Right lung (tissue), 5 donors: Measurements from ENCODE around the gene NKX1-2. TPM values are rescaled to one million over a fixed set of nuclear protein-coding genes. Genes with fewer than 3 reads are reported as not detected.
A peak's percentile ranks its signal among the peaks of the same experiment; 100 is the strongest.
"Not testable (repeated sequence)": the region's sequence is repeated elsewhere in the genome, so short reads cannot be mapped to it uniquely, and the experiment has no call there.

Source experiments
- DNase-seq, 2 donors: peaks; one replicate each; pipeline ENCODE4 v3.0.0-alpha.2; 2013
- polyA plus RNA-seq, 5 donors: library from polyadenylated mRNA; unstranded; fragments of 120-200 nt; gene quantifications; one replicate each; pipeline versions ENCODE4 v1.2.1 to v1.2.3, GENCODE V29; 2013; ENCODE audit warnings: inconsistent platforms in 1 of 5, low replicate concordance in 1 of 5; ENCODE audit not compliant: insufficient read length in 5 of 5, insufficient read depth in 1 of 5

NKX1-2 gene
- polyA plus RNA-seq, 5 donors, result not detected

DNA sequence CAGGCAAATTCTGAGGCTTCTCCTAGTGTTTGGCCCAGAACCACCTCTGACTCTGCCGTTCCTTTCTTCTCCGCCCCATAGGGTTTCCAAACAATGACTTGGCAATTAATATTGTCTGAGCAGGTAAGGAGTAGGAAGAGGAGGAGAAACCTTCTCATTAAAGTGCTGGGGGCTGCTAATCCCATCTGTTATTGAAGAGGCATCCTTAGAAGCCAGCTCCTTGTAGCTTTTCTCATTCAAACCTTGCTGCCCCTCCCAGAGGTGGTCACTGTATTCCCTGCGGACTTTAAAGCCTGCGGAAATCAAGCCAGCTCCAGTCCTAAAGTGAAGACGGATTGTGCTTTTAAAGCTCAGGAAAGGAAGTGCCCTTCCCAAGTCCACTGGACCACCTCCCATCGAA, 1.4 kb upstream of the NKX1-2 start:
- DNase-seq, result no peak

- no peak for DNase-seq
Observed at GRCh38 chr10:124450783-124451057, 885 bp upstream of the NKX1-2 start.

- no peak for DNase-seq
Observed at GRCh38 chr10:124449170-124450011, 444 bp downstream of the NKX1-2 start.

GRCh38 chr10:124448696-124449169, 1.1 kb downstream of the NKX1-2 start:
- DNase-seq, result no peak

DNA sequence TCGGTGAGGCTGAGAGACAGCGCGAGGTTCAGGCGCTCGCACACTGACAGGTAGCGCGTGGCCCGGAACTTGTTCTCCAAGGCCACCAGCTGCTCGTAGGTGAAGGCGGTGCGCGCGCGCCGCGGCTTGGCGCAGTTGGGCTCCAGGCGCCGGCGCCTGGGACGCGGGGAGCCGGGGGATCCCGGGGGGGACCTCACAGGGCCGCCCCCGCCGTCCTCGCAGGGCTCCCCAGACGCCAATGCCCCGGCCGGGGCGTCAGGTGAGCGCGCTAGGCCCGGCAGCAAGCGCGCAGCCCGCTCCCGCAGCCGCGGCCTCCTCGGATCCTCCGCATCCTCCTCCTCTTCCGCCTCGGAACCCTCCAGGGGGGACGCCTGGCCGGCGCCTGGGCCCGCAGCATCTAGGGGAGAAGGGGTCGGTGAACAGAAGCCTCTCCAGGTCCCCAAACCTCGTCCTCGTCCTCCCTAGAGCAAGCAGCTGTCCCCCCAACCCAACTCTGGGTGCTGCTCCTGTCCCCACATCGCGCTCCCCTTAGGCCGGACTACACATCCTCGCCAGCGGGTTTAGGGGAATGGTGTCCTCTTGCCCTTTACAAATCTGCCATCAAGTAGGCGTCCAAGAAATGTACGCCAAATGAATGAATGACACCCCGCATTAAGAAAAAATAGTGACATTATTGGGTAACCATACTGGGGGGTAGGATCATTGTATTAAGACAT, 1.9 kb downstream of the NKX1-2 start:
- no peak for DNase-seq

- DNase-seq, result no peak
Observed at GRCh38 chr10:124446830-124447750, 2.7 kb downstream of the NKX1-2 start.

DNA sequence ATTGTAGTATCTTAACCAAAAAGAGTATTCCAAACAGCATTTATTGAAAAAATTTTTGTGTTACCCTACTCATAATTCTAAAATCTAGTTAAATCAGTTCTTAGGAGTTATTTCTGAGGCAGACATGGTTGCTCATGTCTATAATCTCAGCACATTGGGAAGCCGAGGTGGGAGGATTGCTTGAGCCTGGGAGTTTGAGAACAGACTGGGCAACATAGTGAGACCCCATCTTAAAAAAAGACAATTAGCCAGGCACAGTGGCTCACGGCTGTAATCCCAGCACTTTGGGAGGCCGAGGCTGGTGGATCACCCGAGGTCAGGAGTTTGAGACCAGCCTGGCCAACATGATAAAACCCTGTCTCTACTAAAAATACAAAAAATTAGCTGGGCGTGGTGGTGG, 8.1 kb downstream of the NKX1-2 start:
- not testable (repeated sequence) for DNase-seq

GRCh38 chr10:124436191-124436638, 13.6 kb downstream of the NKX1-2 start:
- DNase-seq, result no peak

GRCh38 chr10:124435683-124436082, 14.2 kb downstream of the NKX1-2 start:
- not testable (repeated sequence) for DNase-seq

DNA sequence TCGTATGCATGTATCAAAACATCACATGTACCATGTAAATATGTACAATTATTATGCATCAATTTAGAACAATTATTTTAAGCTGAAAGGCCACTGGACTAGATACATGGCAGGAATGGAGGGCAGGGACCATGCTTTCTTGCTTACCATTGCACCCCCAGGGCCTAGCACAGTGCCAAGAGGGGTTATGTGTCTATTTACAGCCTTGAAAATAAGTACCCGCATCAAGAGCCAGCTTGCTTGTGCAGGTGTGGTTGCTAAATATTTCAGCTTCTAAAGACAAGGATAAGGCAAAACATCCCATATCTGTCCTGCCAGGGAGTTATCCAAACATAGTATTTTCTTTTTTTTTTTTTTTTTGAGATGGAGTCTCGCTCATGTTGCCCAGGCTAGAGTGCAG, 16.4 kb downstream of the NKX1-2 start:
- DNase-seq, result no peak

- no peak for DNase-seq
Observed at GRCh38 chr10:124430077-124430476, 19.8 kb downstream of the NKX1-2 start.

DNA sequence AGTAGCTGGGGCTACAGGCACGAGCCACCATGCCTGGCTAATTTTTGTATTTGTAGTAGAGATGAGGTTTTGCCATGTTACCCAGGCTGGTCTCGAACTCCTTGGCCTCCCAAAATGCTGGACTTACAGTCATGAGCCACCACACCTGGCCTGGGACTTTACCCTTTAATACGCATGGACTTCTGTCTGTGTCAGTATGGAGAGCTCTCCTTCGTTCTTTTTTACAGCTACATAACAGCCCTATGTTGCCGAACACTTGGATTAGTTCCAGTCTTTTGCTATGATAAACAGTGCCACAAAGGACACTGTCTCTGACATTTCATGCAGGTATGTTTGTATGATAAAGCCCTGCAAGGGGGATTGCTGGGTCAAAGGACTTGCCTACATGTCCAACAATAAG, 20.3 kb downstream of the NKX1-2 start:
- DNase-seq, result no peak

GRCh38 chr10:124428207-124428777, 21.5 kb downstream of the NKX1-2 start:
- DNase-seq, result no peak

DNA sequence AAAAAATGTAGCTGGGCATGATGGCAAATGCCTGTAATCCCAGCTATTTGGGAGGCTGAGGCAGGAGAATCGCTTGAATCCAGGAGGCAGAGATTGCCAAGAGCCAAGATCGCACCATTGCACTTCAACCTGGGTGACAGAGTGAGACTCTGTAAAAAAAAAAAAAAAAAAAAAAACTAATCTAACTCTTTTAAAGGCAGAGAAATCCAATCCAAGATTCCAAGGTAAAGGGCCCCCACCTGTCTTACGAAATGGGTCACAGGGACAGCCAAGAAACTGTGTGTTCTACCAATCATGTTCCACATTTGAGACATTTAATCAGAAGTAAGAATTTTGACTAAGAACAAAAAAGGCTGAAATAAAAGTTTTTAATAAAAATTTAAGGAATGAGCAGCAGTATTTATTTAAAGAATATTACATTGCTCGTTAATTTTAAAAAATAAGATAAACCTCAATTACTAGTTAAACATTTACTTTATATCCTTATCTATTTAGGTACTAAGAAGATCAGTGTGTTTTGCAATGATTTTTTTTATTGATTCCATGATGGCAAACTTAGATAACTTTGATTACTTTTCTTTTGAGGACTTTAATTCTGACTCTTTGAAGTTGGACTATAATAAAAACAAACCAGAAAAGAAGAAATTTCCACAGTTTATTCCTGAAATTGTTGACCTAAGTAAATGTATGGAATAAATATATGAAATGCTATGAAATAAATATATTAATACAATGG, 24.4 kb downstream of the NKX1-2 start:
- no peak for DNase-seq

GRCh38 chr10:124423813-124424212, 26.0 kb downstream of the NKX1-2 start:
- DNase-seq, result no peak

DNA sequence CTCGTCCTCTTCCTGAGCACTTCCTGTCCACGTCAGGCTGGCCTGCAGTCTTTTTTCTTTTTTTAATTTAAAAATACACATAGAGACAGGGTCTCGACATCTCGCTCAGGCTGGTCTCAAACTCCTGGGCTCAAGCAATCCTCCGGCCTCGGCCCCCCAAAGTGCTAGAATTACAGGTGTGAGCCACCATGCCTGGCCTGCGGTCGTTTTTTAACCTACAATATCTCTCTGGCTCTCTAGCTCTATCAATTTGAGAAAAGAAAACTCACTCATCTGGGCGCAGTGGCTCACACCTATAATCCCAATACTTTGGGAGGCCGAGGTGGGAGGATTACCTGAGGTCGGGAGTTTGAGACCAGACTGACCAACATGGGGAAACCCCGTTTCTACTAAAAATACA, 27.1 kb downstream of the NKX1-2 start:
- no peak for DNase-seq

GRCh38 chr10:124420254-124420653, 29.6 kb downstream of the NKX1-2 start:
- no peak for DNase-seq

GRCh38 chr10:124419635-124420034, 30.2 kb downstream of the NKX1-2 start:
- no peak for DNase-seq

DNA sequence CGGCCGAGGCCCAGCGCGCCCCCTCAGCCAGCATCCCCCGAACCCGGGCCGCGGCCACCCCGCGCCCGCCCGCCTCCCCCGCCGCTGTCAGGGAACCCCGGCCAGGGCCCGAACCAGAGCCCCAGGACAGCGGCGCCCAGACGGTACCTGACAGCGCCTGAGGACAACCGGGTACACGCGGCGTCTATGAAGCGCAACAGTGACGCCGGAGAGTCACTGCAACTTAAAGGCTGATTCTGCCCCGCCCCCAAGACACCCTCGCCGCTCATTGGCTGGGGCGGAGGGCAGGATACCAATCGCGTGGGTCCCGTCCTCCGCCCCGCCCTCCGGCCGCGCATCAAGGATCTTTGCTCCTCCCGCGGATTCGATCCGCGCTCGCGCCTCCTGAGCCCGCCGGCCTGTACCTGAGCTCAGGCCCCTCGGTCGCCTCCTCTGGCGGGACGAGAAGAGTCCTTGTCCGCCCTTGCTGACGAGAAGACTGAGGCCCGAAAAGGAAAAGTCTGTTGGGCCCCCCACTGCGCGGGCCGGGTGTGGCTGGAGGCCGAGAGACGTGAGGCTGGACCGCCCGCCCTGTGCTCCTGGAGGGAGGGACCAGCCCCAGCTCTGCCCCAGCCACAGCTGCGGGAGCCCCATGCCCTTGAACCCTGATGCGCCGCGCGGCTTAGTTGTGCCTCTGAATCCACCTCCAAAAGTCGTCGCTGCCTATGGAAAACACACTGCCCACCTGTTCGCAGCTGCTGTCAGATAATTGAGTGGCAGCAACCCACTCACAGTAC, 30.9 kb downstream of the NKX1-2 start, which contains the start of gene OAT:
TSS of gene OAT (minus strand) at position 198 of the 776 bp plus-strand sequence. CDS start 6,752 bp downstream, outside the sequence.
- peak; percentile 94 to 95 for DNase-seq
